ENCODE measurements around the gene ATP7B. TPM values are rescaled to one million over a fixed set of nuclear protein-coding genes. Genes with fewer than 3 reads are reported as not detected.

ATP7B gene
- total and polyA plus RNA-seq, 2 experiments from 2014 or later, result 2.2 to 12.8 TPM

GRCh38 chr13:51932231-51932630 is 79.0 kb downstream of the ATP7B start:
- H3K27me3 Mint-ChIP-seq (ENCODE audit: insufficient read depth, low read depth, poor library complexity), result peaks cover 7% of the 10 kb centered on the region
- no peaks in the 10 kb centered on the region for H3K27me3 ChIP-seq (ENCODE audit: insufficient read depth)
- H3K27ac Mint-ChIP-seq, result no peak overlapping the region; the same call in 1 of the 2 replicates
- H3K4me3 ChIP-seq, result no peak overlapping the region
- H3K4me3 Mint-ChIP-seq, result no peak overlapping the region
- H3K4me2 ChIP-seq, result no peak overlapping the region
- no peaks in the 10 kb centered on the region for H3F3A ChIP-seq (replicated peaks; ENCODE audit: low read depth)
- H3K9me3 Mint-ChIP-seq, result no peaks in the 10 kb centered on the region; the same call in 2 of the 3 replicates
- no peak for DNase-seq (ENCODE audit: low spot score)
- H2AFZ ChIP-seq, result no peak overlapping the region
- no peaks in the 10 kb centered on the region for H3K4me1 ChIP-seq (ENCODE audit: insufficient read depth)
- H3K36me3 Mint-ChIP-seq (ENCODE audit: low read depth), result no peaks in the 10 kb centered on the region; the same call in 1 of the 3 replicates
- no peak overlapping the region for H3K27ac ChIP-seq (ENCODE audit: low read depth)
- H4K20me1 ChIP-seq (replicated peaks; ENCODE audit: insufficient read depth), result no peaks in the 10 kb centered on the region
- H3K4me1 Mint-ChIP-seq, result no peaks in the 10 kb centered on the region; the same call in 2 of the 3 replicates
- no peak for TF ChIP-seq EZH2phosphoT487 (IDR thresholded peaks at IDR 0.05; ENCODE audit: unreplicated experiment)
- no peak for TF ChIP-seq ETS1 (IDR thresholded peaks at IDR 0.05)
- TF ChIP-seq ZNF331 (CRISPR knock-in tag; IDR thresholded peaks at IDR 0.05; ENCODE audit: low read depth), result no peak
- TF ChIP-seq EZH2 (IDR thresholded peaks at IDR 0.05; ENCODE audit: low read depth, unreplicated experiment), result no peak
- no peaks in the 10 kb centered on the region for H3K36me3 ChIP-seq (ENCODE audit: insufficient read depth)
- H3K79me2 ChIP-seq (replicated peaks; ENCODE audit: insufficient read depth), result no peaks in the 10 kb centered on the region
- no peak for ATAC-seq
- H3K9me2 ChIP-seq (ENCODE audit: insufficient read depth), result no peaks in the 10 kb centered on the region

GRCh38 chr13:51931606-51932005 is 79.6 kb downstream of the ATP7B start:
- Histone ChIP-seq H3F3A (replicated peaks; ENCODE audit: low read depth) (no peaks in the 10 kb centered on the region), H3K4me3 (no peak overlapping the region), H4K20me1 (replicated peaks; ENCODE audit: insufficient read depth) (no peaks in the 10 kb centered on the region), H3K27me3 (ENCODE audit: insufficient read depth) (no peaks in the 10 kb centered on the region), H2AFZ (no peak overlapping the region), H3K9me2 (ENCODE audit: insufficient read depth) (no peaks in the 10 kb centered on the region), H3K4me1 (ENCODE audit: insufficient read depth) (no peaks in the 10 kb centered on the region), H3K36me3 (ENCODE audit: insufficient read depth) (no peaks in the 10 kb centered on the region), H3K4me2 (no peak overlapping the region), H3K27ac (ENCODE audit: low read depth) (no peak overlapping the region), H3K79me2 (replicated peaks; ENCODE audit: insufficient read depth) (no peaks in the 10 kb centered on the region)
- no peaks in the 10 kb centered on the region; the same call in 2 of the 3 replicates for H3K4me1 Mint-ChIP-seq
- H3K4me3 Mint-ChIP-seq, result no peak overlapping the region
- TF ChIP-seq REST (IDR thresholded peaks at IDR 0.05; ENCODE audit: unreplicated experiment) (no peak), EZH2phosphoT487 (IDR thresholded peaks at IDR 0.05; ENCODE audit: unreplicated experiment) (no peak)
- no peak overlapping the region for H3K27ac Mint-ChIP-seq
- H3K36me3 Mint-ChIP-seq (ENCODE audit: low read depth), result no peaks in the 10 kb centered on the region; the same call in 1 of the 3 replicates
- DNase-seq (ENCODE audit: low spot score) (no peak), ATAC-seq (no peak)
- H3K9me3 Mint-ChIP-seq, result no peaks in the 10 kb centered on the region; the same call in 2 of the 3 replicates
- H3K27me3 Mint-ChIP-seq (ENCODE audit: insufficient read depth, low read depth, poor library complexity), result peaks cover 5% of the 10 kb centered on the region
